ENCODE results near the gene ZNF492. TPM values are rescaled to one million over a fixed set of nuclear protein-coding genes. Genes with fewer than 3 reads are reported as not detected.

The ZNF492 gene
- total and polyA plus RNA-seq, 9 of the 15 experiments (the other 6 are each of a cell fraction or from before 2014, with no cell fraction given): 0.01 to 0.22 (median 0.08) TPM; not detected in 1

DNA sequence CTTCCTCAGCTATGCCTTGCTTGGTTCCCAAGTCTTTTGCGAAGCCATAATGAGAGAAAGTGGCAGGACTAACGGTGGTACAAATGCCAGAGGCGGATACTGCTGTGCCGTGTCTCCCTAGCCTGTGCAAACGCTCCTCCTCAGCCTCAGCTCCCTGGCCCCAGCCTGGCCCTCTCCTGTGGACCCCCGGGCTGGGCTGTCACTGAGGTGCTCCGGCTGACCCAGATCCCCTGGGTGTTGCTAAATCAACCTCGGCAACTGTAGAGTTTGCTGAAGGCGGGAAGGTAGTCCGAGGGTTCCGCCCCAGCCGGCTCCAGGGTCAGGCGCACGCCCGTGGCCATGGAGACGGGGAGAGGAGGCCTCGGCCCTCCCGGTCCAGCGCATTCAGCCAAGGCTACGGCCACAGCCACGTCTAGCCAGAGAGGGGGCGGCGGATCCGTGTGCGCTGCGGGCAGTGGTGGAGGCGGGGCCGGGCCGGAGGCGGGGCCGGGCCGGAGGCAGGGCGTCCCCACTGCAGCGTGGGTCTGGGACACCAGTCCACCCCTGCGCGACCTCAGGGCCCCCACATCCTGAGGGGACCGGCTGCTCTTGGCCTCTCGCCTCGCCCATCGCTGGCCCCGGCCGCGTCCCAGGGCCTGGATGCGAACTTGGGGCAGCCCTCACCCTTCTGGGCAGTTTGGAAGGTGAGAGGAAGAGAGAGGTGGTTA, 16.4 kb upstream of the ZNF492 start:
- no peak overlapping the region for H3K4me3 ChIP-seq
- TF ChIP-seq, protein P1, sequence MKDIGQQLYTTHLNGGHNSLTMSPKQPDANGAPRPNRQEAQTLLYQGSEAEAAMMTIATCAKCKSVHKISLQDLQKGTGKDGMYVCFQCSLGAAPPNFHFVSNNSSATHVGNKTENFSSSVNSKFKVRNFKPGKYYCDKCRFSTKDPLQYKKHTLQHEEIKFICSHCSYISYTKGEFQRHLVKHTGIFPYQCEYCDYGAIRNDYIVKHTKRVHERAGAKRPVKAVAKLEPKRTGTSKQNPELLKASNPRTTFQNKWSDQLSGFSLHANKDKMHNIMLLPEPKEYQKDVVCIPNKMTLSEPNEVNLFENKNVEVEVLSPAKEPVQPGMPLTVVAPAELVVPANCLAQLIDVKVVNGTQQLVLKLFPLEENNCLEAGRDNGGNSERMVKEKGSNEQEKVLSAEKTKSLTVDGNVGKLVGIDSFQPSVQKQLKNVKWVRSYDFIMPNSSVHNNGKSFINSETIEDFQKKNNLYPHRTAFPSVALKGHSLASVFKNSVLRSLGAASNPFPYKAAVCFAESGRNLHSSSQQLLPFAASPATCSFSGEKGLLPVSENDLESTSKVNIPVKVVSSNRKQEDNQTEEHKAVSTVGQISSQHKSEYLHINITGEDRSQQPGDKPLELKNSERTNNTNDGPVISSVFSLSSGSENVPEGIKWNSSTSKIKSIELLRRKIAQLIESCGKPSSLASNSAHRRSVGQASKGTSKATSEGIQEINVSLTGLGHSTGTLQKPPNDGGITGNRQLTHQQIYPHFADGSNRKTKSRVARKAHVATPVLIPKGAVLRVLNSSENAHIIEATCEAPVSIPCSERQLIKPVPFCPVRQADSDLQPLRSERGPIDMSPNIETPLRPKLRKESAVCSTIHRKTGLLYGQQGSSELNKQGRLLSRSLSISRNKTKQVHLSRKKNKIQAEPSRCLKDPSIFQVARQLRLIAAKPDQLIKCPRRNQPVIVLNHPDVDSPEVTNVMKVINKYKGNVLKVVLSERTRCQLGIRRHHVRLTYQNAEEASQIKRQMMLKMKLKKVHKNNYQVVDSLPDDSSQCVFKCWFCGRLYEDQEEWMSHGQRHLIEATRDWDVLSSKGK (CRISPR knock-in tag; IDR thresholded peaks at IDR 0.05): no peak
- TF ChIP-seq, protein P2, sequence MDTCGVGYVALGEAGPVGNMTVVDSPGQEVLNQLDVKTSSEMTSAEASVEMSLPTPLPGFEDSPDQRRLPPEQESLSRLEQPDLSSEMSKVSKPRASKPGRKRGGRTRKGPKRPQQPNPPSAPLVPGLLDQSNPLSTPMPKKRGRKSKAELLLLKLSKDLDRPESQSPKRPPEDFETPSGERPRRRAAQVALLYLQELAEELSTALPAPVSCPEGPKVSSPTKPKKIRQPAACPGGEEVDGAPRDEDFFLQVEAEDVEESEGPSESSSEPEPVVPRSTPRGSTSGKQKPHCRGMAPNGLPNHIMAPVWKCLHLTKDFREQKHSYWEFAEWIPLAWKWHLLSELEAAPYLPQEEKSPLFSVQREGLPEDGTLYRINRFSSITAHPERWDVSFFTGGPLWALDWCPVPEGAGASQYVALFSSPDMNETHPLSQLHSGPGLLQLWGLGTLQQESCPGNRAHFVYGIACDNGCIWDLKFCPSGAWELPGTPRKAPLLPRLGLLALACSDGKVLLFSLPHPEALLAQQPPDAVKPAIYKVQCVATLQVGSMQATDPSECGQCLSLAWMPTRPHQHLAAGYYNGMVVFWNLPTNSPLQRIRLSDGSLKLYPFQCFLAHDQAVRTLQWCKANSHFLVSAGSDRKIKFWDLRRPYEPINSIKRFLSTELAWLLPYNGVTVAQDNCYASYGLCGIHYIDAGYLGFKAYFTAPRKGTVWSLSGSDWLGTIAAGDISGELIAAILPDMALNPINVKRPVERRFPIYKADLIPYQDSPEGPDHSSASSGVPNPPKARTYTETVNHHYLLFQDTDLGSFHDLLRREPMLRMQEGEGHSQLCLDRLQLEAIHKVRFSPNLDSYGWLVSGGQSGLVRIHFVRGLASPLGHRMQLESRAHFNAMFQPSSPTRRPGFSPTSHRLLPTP (IDR thresholded peaks at IDR 0.05; ENCODE audit: borderline replicate concordance, extremely low read depth, insufficient read length): no peak
- TF ChIP-seq ARID1B (IDR thresholded peaks at IDR 0.05) (no peak), EZH2 (IDR thresholded peaks at IDR 0.05; ENCODE audit: borderline replicate concordance, low read depth, low read length) (no peak)
- ChIA-PET CTCF (ENCODE audit: low intra/inter-chr PET ratio) (no interaction called here), POLR2A (no interaction called here)
- no peaks in the 10 kb centered on the region for H3K9me3 ChIP-seq (replicated peaks; ENCODE audit: control insufficient read depth, insufficient read depth, low read depth, low read length)
- no peak overlapping the region for H3K27ac ChIP-seq (ENCODE audit: extremely low read depth, low read depth, low read length)
- intact Hi-C loops (cut with micrococcal nuclease): no loop called here
- no peaks in the 10 kb centered on the region for H3K4me1 ChIP-seq (replicated peaks in 1 of 2; ENCODE audit: control insufficient read depth in 2 of 2, insufficient read depth in 2 of 2, low read length in 2 of 2)
- no peaks in the 10 kb centered on the region for H4K20me1 ChIP-seq (replicated peaks; ENCODE audit: control insufficient read depth, insufficient read depth, low read length)
- no peaks in the 10 kb centered on the region for H3K79me2 ChIP-seq (ENCODE audit: control insufficient read depth, insufficient read depth, low read length)
- in situ Hi-C loops (cut with MboI): no loop called here
- H2AFZ ChIP-seq (ENCODE audit: low read depth, low read length): no peak overlapping the region
- no peaks in the 10 kb centered on the region for H3K36me3 ChIP-seq (ENCODE audit: control insufficient read depth, insufficient read depth, low read length)
- no peak overlapping the region for H3K9ac ChIP-seq (ENCODE audit: insufficient read depth in 1 of 2, low read depth in 2 of 2, low read length in 2 of 2)
- BruUV-seq (replicated peaks): no TSS peak
- no peak overlapping the region for H3K4me2 ChIP-seq (ENCODE audit: insufficient read depth, low read length)
- FAIRE-seq (no peak), ATAC-seq (no peak), DNase-seq (ENCODE audit: extremely low read depth in 1 of 4, low spot score in 3 of 4) (no peak)
- no peaks in the 10 kb centered on the region for H3K27me3 ChIP-seq (ENCODE audit: control insufficient read depth in 2 of 2, insufficient read depth in 2 of 2, low read length in 2 of 2)
- H3K9me1 ChIP-seq (ENCODE audit: control insufficient read depth, insufficient read depth, low read length): no peaks in the 10 kb centered on the region
- 3% methylated on average over 31 of the region's 44 CpGs for WGBS (ENCODE audit: insufficient coverage, low coverage, missing lambda C conversion rate)

All from K562 (cell line).